Ectodermal cell (in vitro differentiated cells): Measurements from ENCODE around the gene EXOC5.

Experiments
- H3K27ac ChIP-seq: 2 replicates; pipeline ENCODE4 v1.7.0; 2013; ENCODE audit warnings: mild to moderate bottlenecking, low read depth, low read length; ENCODE audit not compliant: insufficient read depth, poor library complexity, severe bottlenecking
- H3K27me3 ChIP-seq: 2 replicates; pipeline ENCODE4 v1.7.0; 2013; ENCODE audit warnings: mild to moderate bottlenecking, low read length; ENCODE audit not compliant: insufficient read depth, control insufficient read depth, poor library complexity, severe bottlenecking
- H3K36me3 ChIP-seq: one replicate; pipeline ENCODE4 v1.7.0; 2013; ENCODE audit warnings: low read length; ENCODE audit not compliant: control insufficient read depth, insufficient read depth
- H3K4me1 ChIP-seq: one replicate; pipeline ENCODE4 v1.7.0; 2013; ENCODE audit warnings: low read length; ENCODE audit not compliant: control insufficient read depth, insufficient read depth
- H3K4me3 ChIP-seq: 2 replicates; pipeline ENCODE4 v1.7.0; 2013; ENCODE audit warnings: low read depth, low read length, control low read depth; ENCODE audit not compliant: insufficient read depth
- H3K9me3 ChIP-seq: 2 replicates; pipeline ENCODE4 v1.7.0; 2013; ENCODE audit warnings: mild to moderate bottlenecking, low read length, moderate library complexity; ENCODE audit not compliant: control insufficient read depth
- WGBS, 2 experiments: methylation state at CpG; one replicate each; pipeline ENCODE4 v1.1.7; 2013; ENCODE audit warnings: missing lambda C conversion rate in 2 of 2; 5-methylcytosine and 5-hydroxymethylcytosine counted together

EXOC5 gene

GRCh38 chr14:57291692-57292647 is 23.3 kb upstream of the EXOC5 start:
- Histone ChIP-seq H3K4me1 (peaks cover 26% of the 10 kb centered on the region), H3K4me3 (no peak overlapping the region), H3K9me3 (no peaks in the 10 kb centered on the region), H3K27me3 (no peaks in the 10 kb centered on the region), H3K27ac (peak overlapping the region; percentile 79), H3K36me3 (no peaks in the 10 kb centered on the region)
- 38 to 47% methylated on average over 3 to 6 of the region's 6 CpGs for WGBS, 2 experiments

GRCh38 chr14:57290751-57291150 is 22.0 kb upstream of the EXOC5 start:
- WGBS, 2 experiments, result 50 to 68% methylated on average over 5 of the region's 5 CpGs
- no peaks in the 10 kb centered on the region for H3K27me3 ChIP-seq

GRCh38 chr14:57287745-57288144 is 19.0 kb upstream of the EXOC5 start:
- WGBS, 2 experiments, result 95 to 98% methylated on average over 1 to 2 of the region's 2 CpGs
- H3K36me3 ChIP-seq, result no peaks in the 10 kb centered on the region
- H3K27me3 ChIP-seq, result no peaks in the 10 kb centered on the region

More at GRCh38 chr14:57290751-57291150, 22.0 kb upstream of the EXOC5 start:
- H3K36me3 ChIP-seq, result no peaks in the 10 kb centered on the region
- peaks cover 26% of the 10 kb centered on the region for H3K4me1 ChIP-seq
- peak overlapping the region; percentile 88 for H3K27ac ChIP-seq
- no peak overlapping the region for H3K4me3 ChIP-seq
- H3K9me3 ChIP-seq, result no peaks in the 10 kb centered on the region

GRCh38 chr14:57277062-57277461 is 8.4 kb upstream of the EXOC5 start:
- Histone ChIP-seq H3K9me3 (no peaks in the 10 kb centered on the region), H3K36me3 (peaks cover 6% of the 10 kb centered on the region), H3K4me1 (no peaks in the 10 kb centered on the region), H3K27ac (no peak overlapping the region), H3K27me3 (no peaks in the 10 kb centered on the region), H3K4me3 (no peak overlapping the region)
- 91 to 97% methylated on average over 2 of the region's 3 CpGs for WGBS, 2 experiments

More at GRCh38 chr14:57287745-57288144, 19.0 kb upstream of the EXOC5 start:
- Histone ChIP-seq H3K4me3 (no peak overlapping the region), H3K27ac (no peak overlapping the region), H3K9me3 (no peaks in the 10 kb centered on the region), H3K4me1 (peaks cover 24% of the 10 kb centered on the region)

GRCh38 chr14:57275023-57275664 is 6.4 kb upstream of the EXOC5 start:
- Histone ChIP-seq H3K4me1 (no peaks in the 10 kb centered on the region), H3K27me3 (no peaks in the 10 kb centered on the region), H3K36me3 (peaks cover 6% of the 10 kb centered on the region), H3K4me3 (no peak overlapping the region), H3K9me3 (no peaks in the 10 kb centered on the region), H3K27ac (no peak overlapping the region)
- whole genome bisulfite sequencing, 2 experiments, result 98 to 100% methylated on average over 2 of the region's 2 CpGs

- peaks cover 6% of the 10 kb centered on the region for H3K36me3 ChIP-seq
These were observed 5.8 kb upstream of the EXOC5 start for GRCh38 chr14:57274551-57274950.

GRCh38 chr14:57273236-57273635 is 4.5 kb upstream of the EXOC5 start:
- Histone ChIP-seq H3K4me3 (no peak overlapping the region), H3K27me3 (no peaks in the 10 kb centered on the region), H3K36me3 (peaks cover 6% of the 10 kb centered on the region), H3K27ac (no peak overlapping the region), H3K4me1 (no peaks in the 10 kb centered on the region), H3K9me3 (no peaks in the 10 kb centered on the region)
- 98 to 100% methylated on average over 1 of the region's 1 CpG for WGBS, 2 experiments

More at GRCh38 chr14:57274551-57274950, 5.8 kb upstream of the EXOC5 start:
- 90 to 92% methylated on average over 2 of the region's 2 CpGs for WGBS, 2 experiments
- Histone ChIP-seq H3K27me3 (no peaks in the 10 kb centered on the region), H3K9me3 (no peaks in the 10 kb centered on the region), H3K27ac (no peak overlapping the region), H3K4me1 (no peaks in the 10 kb centered on the region), H3K4me3 (no peak overlapping the region)

GRCh38 chr14:57266065-57266464 is 2.6 kb downstream of the EXOC5 start:
- Histone ChIP-seq H3K27ac (no peak overlapping the region), H3K4me1 (peaks cover 12% of the 10 kb centered on the region), H3K36me3 (no peaks in the 10 kb centered on the region), H3K27me3 (no peaks in the 10 kb centered on the region), H3K4me3 (peak overlapping the region; percentile 35), H3K9me3 (no peaks in the 10 kb centered on the region)
- 52 to 67% methylated on average over 1 to 2 of the region's 2 CpGs for WGBS, 2 experiments

- Histone ChIP-seq H3K9me3 (no peaks in the 10 kb centered on the region), H3K36me3 (no peaks in the 10 kb centered on the region), H3K4me3 (no peak overlapping the region), H3K4me1 (peaks cover 12% of the 10 kb centered on the region), H3K27ac (no peak overlapping the region), H3K27me3 (no peaks in the 10 kb centered on the region)
These were observed 6.6 kb downstream of the EXOC5 start for GRCh38 chr14:57262117-57262516.

- peaks cover 12% of the 10 kb centered on the region for H3K4me1 ChIP-seq
- no peaks in the 10 kb centered on the region for H3K9me3 ChIP-seq
- H3K27ac ChIP-seq, result no peak overlapping the region
- no peak overlapping the region for H3K4me3 ChIP-seq
- no peaks in the 10 kb centered on the region for H3K36me3 ChIP-seq
- H3K27me3 ChIP-seq, result no peaks in the 10 kb centered on the region
These were observed 7.1 kb downstream of the EXOC5 start for GRCh38 chr14:57261604-57262003.
